Urothelium cell line (cell line): ENCODE measurements around the gene GOLGA6B.
"Not testable (repeated sequence)": the region's sequence is repeated elsewhere in the genome, so short reads cannot be mapped to it uniquely, and the experiment has no call there.

Experiments used
- DNase-seq: peaks from one replicate; pipeline ENCODE4 v3.0.0; 2011; ENCODE audit warnings: low spot score, mixed read lengths
- FAIRE-seq: peaks from 2 replicates; lab custom pipeline; 2011; peaks lifted over from hg19 to GRCh38; lab: Jason Lieb, UNC

Gene GOLGA6B

GRCh38 chr15:72661081-72661480, 6.6 kb downstream of the GOLGA6B start:
- DNase-seq, FAIRE-seq: not testable (repeated sequence)

GRCh38 chr15:72663931-72664330, 9.4 kb downstream of the GOLGA6B start:
- DNase-seq, FAIRE-seq: not testable (repeated sequence)

- not testable (repeated sequence) for DNase-seq
Observed at GRCh38 chr15:72665706-72666105, 11.2 kb downstream of the GOLGA6B start.

GRCh38 chr15:72669803-72670202, 15.3 kb downstream of the GOLGA6B start:
- not testable (repeated sequence) for FAIRE-seq, DNase-seq

More at GRCh38 chr15:72665706-72666105, 11.2 kb downstream of the GOLGA6B start:
- FAIRE-seq, result not testable (repeated sequence)

GRCh38 chr15:72670656-72671352, 16.3 kb downstream of the GOLGA6B start:
- DNase-seq, result peak; percentile 52
- not testable (repeated sequence) for FAIRE-seq

GRCh38 chr15:72671525-72671924, 17.0 kb downstream of the GOLGA6B start:
- no peak for FAIRE-seq
- no peak for DNase-seq

GRCh38 chr15:72676838-72677237, 22.3 kb downstream of the GOLGA6B start:
- no peak for DNase-seq
- no peak for FAIRE-seq

GRCh38 chr15:72680931-72681330, 26.4 kb downstream of the GOLGA6B start:
- no peak for FAIRE-seq

GRCh38 chr15:72682772-72683171, 28.3 kb downstream of the GOLGA6B start:
- FAIRE-seq (no peak), DNase-seq (no peak)

More at GRCh38 chr15:72680931-72681330, 26.4 kb downstream of the GOLGA6B start:
- DNase-seq, result no peak

GRCh38 chr15:72685301-72685924, 30.9 kb downstream of the GOLGA6B start:
- DNase-seq (no peak), FAIRE-seq (no peak)

- DNase-seq, result peak; percentile 84
- FAIRE-seq, result peak; percentile 23
Observed at GRCh38 chr15:72685925-72686794, 31.7 kb downstream of the GOLGA6B start, which contains the start of the genes BBS4 and HIGD2B. Gene BBS4, plus strand, starts transcription at chr15:72686207. Its CDS starts 21 bp downstream, at chr15:72686228. Gene HIGD2B, minus strand, starts transcription at chr15:72686182. Its CDS starts 9,808 bp downstream, at chr15:72676374.

- DNase-seq (no peak), FAIRE-seq (no peak)
Observed at GRCh38 chr15:72688697-72689096, 34.2 kb downstream of the GOLGA6B start.

GRCh38 chr15:72690938-72691337, 36.4 kb downstream of the GOLGA6B start:
- DNase-seq (no peak), FAIRE-seq (no peak)

GRCh38 chr15:72698938-72699337, 44.4 kb downstream of the GOLGA6B start:
- DNase-seq, result no peak
- FAIRE-seq, result no peak

GRCh38 chr15:72700076-72700475, 45.6 kb downstream of the GOLGA6B start:
- FAIRE-seq, result no peak
- no peak for DNase-seq

- FAIRE-seq (no peak), DNase-seq (peak; percentile 6)
Observed at GRCh38 chr15:72706266-72706665, 51.8 kb downstream of the GOLGA6B start.

GRCh38 chr15:72708551-72709303, 54.2 kb downstream of the GOLGA6B start:
- DNase-seq, FAIRE-seq: not testable (repeated sequence)
